K562 (cell line): ENCODE results near the gene MYBPHL. TPM values are rescaled to one million over a fixed set of nuclear protein-coding genes. Genes with fewer than 3 reads are reported as not detected.

Experiments
- ATAC-seq: fragments of 200-7000 bp; cut with Tn5 transposase; 3 replicates; pipeline ENCODE4 v1.9.1; 2020; ENCODE audit warnings: moderate library complexity
- BruUV-seq: library from RNA; stranded (reverse); fragments of 400-500 nt; replicated peaks from 2 replicates; lab custom pipeline; 2021; lab: Mats Ljungman, UMichigan
- CTCF ChIA-PET: fragments of 300-600 bp; formaldehyde crosslinking; extraction: SDS; loops from one replicate; lab custom pipeline; 2021; ENCODE audit warnings: low intra/inter-chr PET ratio; lab: Yijun Ruan, JAX
- POLR2A ChIA-PET: fragments of 300-600, 350-650 bp; sonication (Branson Sonifier 250); formaldehyde crosslinking; extraction: SDS; loops from one replicate; lab custom pipeline; 2021; ENCODE audit warnings: antibody characterized with exemption, inconsistent platforms; lab: Yijun Ruan, JAX
- DNase-seq, 4 experiments: peaks; one replicate each; pipeline versions ENCODE4 v3.0.0 to v3.0.0-alpha.2; 2011 to 2018; ENCODE audit warnings: low spot score in 3 of 4, mixed read lengths in 3 of 4; ENCODE audit errors: extremely low read depth in 1 of 4
- FAIRE-seq: peaks from 2 replicates; lab custom pipeline; 2011; peaks lifted over from hg19 to GRCh38; lab: Jason Lieb, UNC
- H2AFZ ChIP-seq: 2 replicates; pipeline ENCODE4 v1.6.0; 2011; ENCODE audit warnings: low read depth, low read length, control low read depth, inconsistent platforms
- H3K27ac ChIP-seq: fragments of 200-600 bp; 3 replicates; pipeline ENCODE4 v1.8.0; 2011; ENCODE audit warnings: low read depth, mild to moderate bottlenecking, control low read depth, inconsistent platforms, low read length, moderate library complexity, mixed read lengths; ENCODE audit errors: extremely low read depth
- H3K27me3 ChIP-seq, 2 experiments: fragments of 300-600 bp in 1 of 2; 2 replicates in 1 of 2; 3 replicates in 1 of 2; pipeline versions ENCODE4 v1.6.0 to v1.8.0; 2011; ENCODE audit warnings: inconsistent platforms in 2 of 2, low read length in 2 of 2, mild to moderate bottlenecking in 1 of 2, mixed read lengths in 1 of 2, moderate library complexity in 1 of 2; ENCODE audit not compliant: control insufficient read depth in 2 of 2, insufficient read depth in 2 of 2
- H3K36me3 ChIP-seq: fragments of 300-600 bp; 3 replicates; pipeline ENCODE4 v1.8.0; 2011; ENCODE audit warnings: mild to moderate bottlenecking, low read length, inconsistent platforms; ENCODE audit not compliant: control insufficient read depth, insufficient read depth
- H3K4me1 ChIP-seq, 2 experiments: fragments of 200-600 bp in 1 of 2; replicated peaks in 1 of 2; 2 replicates in 1 of 2; 3 replicates in 1 of 2; pipeline versions ENCODE4 v1.5.1 to v1.8.0; 2011; ENCODE audit warnings: inconsistent platforms in 2 of 2, low read length in 2 of 2, mild to moderate bottlenecking in 1 of 2, mixed read lengths in 1 of 2, moderate library complexity in 1 of 2; ENCODE audit not compliant: control insufficient read depth in 2 of 2, insufficient read depth in 2 of 2
- H3K4me2 ChIP-seq: 2 replicates; pipeline ENCODE4 v1.6.1; 2011; ENCODE audit warnings: low read length, control low read depth, inconsistent platforms, mixed read lengths; ENCODE audit not compliant: insufficient read depth
- H3K4me3 ChIP-seq: fragments of 200-600 bp; sonication (generic), shearing (Covaris generic); 2 replicates; pipeline ENCODE4 v1.5.1; 2016; ENCODE audit warnings: control low read depth, inconsistent platforms
- H3K79me2 ChIP-seq: fragments of 200-600 bp; 3 replicates; pipeline ENCODE4 v1.8.0; 2011; ENCODE audit warnings: low read length, inconsistent platforms; ENCODE audit not compliant: control insufficient read depth, insufficient read depth
- H3K9ac ChIP-seq, 2 experiments: 2 replicates each; pipeline versions ENCODE4 v1.6.0 to v1.6.1; 2011; ENCODE audit warnings: low read depth in 2 of 2, low read length in 2 of 2, control low read depth in 1 of 2, inconsistent platforms in 1 of 2, mild to moderate bottlenecking in 1 of 2, mixed read lengths in 1 of 2; ENCODE audit not compliant: insufficient read depth in 1 of 2
- H3K9me1 ChIP-seq: one replicate; pipeline ENCODE4 v1.6.0; 2011; ENCODE audit warnings: inconsistent platforms, mild to moderate bottlenecking, low read length, moderate library complexity; ENCODE audit not compliant: control insufficient read depth, insufficient read depth
- H3K9me3 ChIP-seq: replicated peaks from 2 replicates; pipeline ENCODE4 v1.5.1; 2011; ENCODE audit warnings: low read depth, low read length, inconsistent platforms; ENCODE audit not compliant: control insufficient read depth, insufficient read depth
- H4K20me1 ChIP-seq: replicated peaks from 2 replicates; pipeline ENCODE4 v1.6.1; 2011; ENCODE audit warnings: low read length, inconsistent platforms, mixed read lengths; ENCODE audit not compliant: control insufficient read depth, insufficient read depth
- E2F5 ChIP-seq: sonication (generic); formaldehyde crosslinking; IDR thresholded peaks from 2 replicates; pipeline ENCODE4 v1.8.0; 2022; ENCODE audit warnings: mild to moderate bottlenecking, missing genetic modification reagents
- RFX7 ChIP-seq: fragments of 250-450 bp; sonication (Bioruptor Pico); IDR thresholded peaks from 2 replicates; pipeline ENCODE4 v1.5.1; 2021; ENCODE audit warnings: mild to moderate bottlenecking
- WGBS: fragments of 100-300 bp; shearing (Covaris generic); methylation state at CpG from one replicate; pipeline ENCODE4 v1.1.6; 2016; ENCODE audit warnings: low coverage, mixed read lengths; ENCODE audit not compliant: insufficient coverage; ENCODE audit errors: missing lambda C conversion rate; 5-methylcytosine and 5-hydroxymethylcytosine counted together
- in situ Hi-C: fragments of 300-500 bp; cut with MboI; formaldehyde crosslinking; loops from 4 replicates; pipeline ENCODE4 v1.15.0; 2018; ENCODE audit warnings: inconsistent platforms, mixed read lengths
- intact Hi-C: fragments of 100-400 bp; cut with micrococcal nuclease; formaldehyde crosslinking; loops from 2 replicates; pipeline ENCODE4 v1.14.2; 2022
- polyA plus RNA-seq, 8 experiments: library from polyadenylated mRNA; depleted of rRNA in 4 of 8; stranded (reverse) in 5 of 8; unstranded in 3 of 8; fragments of >200 nt; fragmentation: Nextera tagmentation in 2 of 8; fragmentation: Illumina TruSeq in 1 of 8; extraction: Ambion mirVana in 2 of 8; extraction: Trizol in 1 of 8; gene quantifications; 2 replicates each; pipeline versions ENCODE4 v1.2.1 to v1.2.3, GENCODE V29; 2011 to 2014; ENCODE audit warnings: inconsistent platforms in 1 of 8, missing spikeins in 1 of 8
- total RNA-seq, 7 experiments: library from RNA; depleted of rRNA in 6 of 7; stranded (reverse); fragments of >200 nt in 6 of 7; fragmentation: Illumina TruSeq in 2 of 7; extraction: Trizol in 2 of 7; gene quantifications; 2 replicates each; pipeline versions ENCODE4 v1.2.1 to v1.2.3, GENCODE V29; 2011 to 2021; ENCODE audit warnings: low replicate concordance in 1 of 7

Gene MYBPHL
- total and polyA plus RNA-seq, 9 of the 15 experiments (the other 6 are each of a cell fraction or from before 2014, with no cell fraction given): 0.20 to 1.9 (median 0.33) TPM

- H3K9ac ChIP-seq: peak overlapping the region in 1 of 2 experiments; percentile 3; a peak in 1 of 4 replicates
- peaks cover 36% of the 10 kb centered on the region for H3K79me2 ChIP-seq
- no peaks in the 10 kb centered on the region for H4K20me1 ChIP-seq
- DNase-seq: no peak
- H3K4me3 ChIP-seq: no peak overlapping the region
- H3K9me1 ChIP-seq: peaks cover 4% of the 10 kb centered on the region
- ATAC-seq: no peak
- TF ChIP-seq RFX7 (CRISPR knock-in tag): no peak
- TF ChIP-seq E2F5: peak; percentile 57; the same call in 1 of the 2 replicates
- H3K27ac ChIP-seq: no peak overlapping the region
- ChIA-PET POLR2A (interaction anchor here (0.6 to 4.8 kb wide), 4 partner anchors 11 to 26 kb away, joined by 4 to 36 read pairs (median 16); no protein-coding TSS in a partner anchor), CTCF (no interaction called here)
- no peaks in the 10 kb centered on the region for H3K27me3 ChIP-seq
- H2AFZ ChIP-seq: no peak overlapping the region
- H3K4me2 ChIP-seq: no peak overlapping the region
- peaks cover 43 to 69% of the 10 kb centered on the region in 2 experiments for H3K4me1 ChIP-seq
- intact Hi-C loops: no loop called here
- FAIRE-seq: no peak
- H3K9me3 ChIP-seq: no peaks in the 10 kb centered on the region
- BruUV-seq: TSS peak; percentile 43
- in situ Hi-C loops: no loop called here
- peaks cover 6% of the 10 kb centered on the region; the same call in 1 of the 3 replicates for H3K36me3 ChIP-seq
- WGBS: 80% methylated on average over 32 of the region's 32 CpGs
These were observed 55.3 kb downstream of the MYBPHL start for GRCh38 chr1:109251277-109252166.
